ENCODE measurements around the gene OR51D1.

DNA sequence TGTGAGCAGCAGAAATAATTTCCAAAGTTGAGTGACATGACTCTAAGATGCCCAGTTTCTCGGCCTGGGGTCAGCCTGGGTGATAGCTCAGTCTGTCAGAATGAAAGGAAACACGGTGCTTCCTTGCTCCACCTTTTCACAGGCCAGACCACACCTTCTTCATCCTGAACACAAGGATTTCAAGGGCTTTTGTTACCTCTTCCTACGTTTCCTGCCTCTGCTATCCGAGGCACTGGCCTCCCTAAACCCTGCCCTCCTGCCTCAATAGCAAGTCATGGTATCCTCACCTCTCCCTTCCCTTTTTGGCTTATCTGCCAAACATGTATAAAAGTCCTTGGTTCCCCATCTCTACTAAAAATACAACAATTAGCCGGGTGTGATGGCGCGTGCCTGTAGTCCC lies 4.8 kb downstream of the OR51D1 start:
- TF ChIP-seq POLR2A (IDR thresholded peaks at IDR 0.05; ENCODE audit: low read depth, low read length), result no peak
- TF ChIP-seq POLR2AphosphoS5 (IDR thresholded peaks at IDR 0.05; ENCODE audit: low read depth, low read length), result no peak
- TF ChIP-seq TAF1 (IDR thresholded peaks at IDR 0.05; ENCODE audit: borderline replicate concordance, low read depth, low read length), result no peak
